ENCODE data around the gene COPS7A. TPM values are rescaled to one million over a fixed set of nuclear protein-coding genes. Genes with fewer than 3 reads are reported as not detected.

The COPS7A gene
- 76.7 and 77.9 TPM in 2 replicates for total RNA-seq

GRCh38 chr12:6723607-6724408 is at the start of gene COPS7A:
Gene COPS7A (plus strand): TSS chr12:6724046. CDS start chr12:6724657, 611 bp downstream.

GRCh38 chr12:6688999-6689882 is 34.6 kb upstream of the COPS7A start, which contains the start of gene ZNF384:
Gene ZNF384 (minus strand): TSS chr12:6689375. CDS start chr12:6679520, 9,855 bp downstream.

GRCh38 chr12:6700646-6701051 is 23.2 kb upstream of the COPS7A start, which contains the start of gene PIANP:
Gene PIANP (minus strand): TSS chr12:6700815. CDS start chr12:6698061, 2,754 bp downstream.

GRCh38 chr12:6752921-6753771 is 29.3 kb downstream of the COPS7A start, which contains the start of gene MLF2:
Gene MLF2 (minus strand): TSS chr12:6753141. CDS start chr12:6752334, 807 bp downstream.

GRCh38 chr12:6765634-6766581 is 42.1 kb downstream of the COPS7A start, which contains the start of gene PTMS:
Gene PTMS (plus strand): TSS chr12:6766363. CDS start chr12:6766706, 343 bp downstream.

GRCh38 chr12:6772331-6772695 is 48.5 kb downstream of the COPS7A start, which contains the start of gene LAG3:
Gene LAG3 (plus strand): TSS chr12:6772520. CDS start chr12:6772853, 333 bp downstream.

Other genes starting within 250 kb of the COPS7A start
- gene MRPL51, start 230.8 kb upstream of the COPS7A start, total RNA-seq: 87.9 and 108 TPM in 2 replicates
- gene NCAPD2, start 229.9 kb upstream of the COPS7A start, total RNA-seq: 59.0 and 113 TPM in 2 replicates
- gene GAPDH, start 189.5 kb upstream of the COPS7A start, total RNA-seq: 5,674 and 7,219 TPM in 2 replicates
- 15.0 and 15.1 TPM in 2 replicates for gene IFFO1, start 168.0 kb upstream of the COPS7A start, total RNA-seq
- gene NOP2, start 155.8 kb upstream of the COPS7A start, total RNA-seq: 25.4 and 29.9 TPM in 2 replicates
- gene CHD4, start 116.7 kb upstream of the COPS7A start, total RNA-seq: 259 and 264 TPM in 2 replicates
- 0.12 TPM in 1 of 2 replicates, not detected in the other for gene LPAR5, start 88.1 kb upstream of the COPS7A start, total RNA-seq
- gene ACRBP, start 76.6 kb upstream of the COPS7A start, total RNA-seq: 0.22 and 0.25 TPM in 2 replicates
- 20.8 and 30.4 TPM in 2 replicates for gene ING4, start 60.9 kb upstream of the COPS7A start, total RNA-seq
- gene ZNF384, start 34.7 kb upstream of the COPS7A start, total RNA-seq: 10.1 and 10.3 TPM in 2 replicates
- gene PIANP, start 23.2 kb upstream of the COPS7A start, total RNA-seq: under 0.01 TPM in 1 of 2 replicates, not detected in the other
- gene MLF2, start 29.1 kb downstream of the COPS7A start, total RNA-seq: 131 and 181 TPM in 2 replicates
- gene PTMS, start 42.3 kb downstream of the COPS7A start, total RNA-seq: 60.1 and 63.5 TPM in 2 replicates
- gene LAG3, start 48.5 kb downstream of the COPS7A start, total RNA-seq: under 0.01 and 0.11 TPM in 2 replicates
- gene CD4, start 65.5 kb downstream of the COPS7A start, total RNA-seq: 0.25 TPM in 1 of 2 replicates, not detected in the other
- gene GPR162, start 97.8 kb downstream of the COPS7A start, total RNA-seq: 5.0 and 6.0 TPM in 2 replicates
- gene P3H3, start 104.4 kb downstream of the COPS7A start, total RNA-seq: 133 and 175 TPM in 2 replicates
- 2.9 and 3.7 TPM in 2 replicates for gene GNB3, start 116.9 kb downstream of the COPS7A start, total RNA-seq
- 9.0 and 35.9 TPM in 2 replicates for gene CDCA3, start 127.2 kb downstream of the COPS7A start, total RNA-seq
- gene USP5, start 128.1 kb downstream of the COPS7A start, total RNA-seq: 94.9 and 147 TPM in 2 replicates
- gene TPI1, start 143.5 kb downstream of the COPS7A start, total RNA-seq: 1,238 and 1,525 TPM in 2 replicates
- gene SPSB2, start 149.3 kb downstream of the COPS7A start, total RNA-seq: 7.0 and 9.5 TPM in 2 replicates
- 8.6 and 14.4 TPM in 2 replicates for gene LRRC23, start 180.8 kb downstream of the COPS7A start, total RNA-seq
- gene ENO2, start 190.5 kb downstream of the COPS7A start, total RNA-seq: 29.0 and 38.4 TPM in 2 replicates
- 15.7 and 22.4 TPM in 2 replicates for gene ATN1, start 203.9 kb downstream of the COPS7A start, total RNA-seq
- gene RNU7-1, start 219.8 kb downstream of the COPS7A start, total RNA-seq: not detected in 2 replicates
- 60.8 and 143 TPM in 2 replicates for gene C12orf57, start 220.0 kb downstream of the COPS7A start, total RNA-seq
- gene PTPN6, start 227.3 kb downstream of the COPS7A start, total RNA-seq: 0.11 TPM in 1 of 2 replicates, not detected in the other
- 155 and 196 TPM in 2 replicates for gene PHB2, start 246.6 kb downstream of the COPS7A start, total RNA-seq
- 43.5 and 72.2 TPM in 2 replicates for gene EMG1, start 246.9 kb downstream of the COPS7A start, total RNA-seq